PC-9 (cell line): ENCODE results near the gene RUBCN. TPM values are rescaled to one million over a fixed set of nuclear protein-coding genes. Genes with fewer than 3 reads are reported as not detected.
A peak's percentile ranks its signal among the peaks of the same experiment; 100 is the strongest.

Experiments used
- BruUV-seq: library from RNA; stranded (reverse); fragments of 400-500 nt; replicated peaks from 2 replicates; lab custom pipeline; 2021; lab: Mats Ljungman, UMichigan
- CTCF ChIA-PET: fragments of 300-600 bp; sonication (Branson Sonifier 250); formaldehyde crosslinking; loops from one replicate; lab custom pipeline; 2022; ENCODE audit warnings: antibody characterized with exemption; lab: Charles Lee
- POLR2A ChIA-PET: fragments of 300-600 bp; sonication (Branson Sonifier 250); formaldehyde crosslinking; loops from one replicate; lab custom pipeline; 2022; ENCODE audit warnings: antibody characterized with exemption; ENCODE audit not compliant: unreplicated experiment; lab: Charles Lee
- DNase-seq, 2 experiments: peaks; one replicate each; pipeline versions ENCODE4 v3.0.0 to v3.0.0-alpha.2; 2015 to 2022; ENCODE audit warnings: mixed read lengths in 1 of 2
- H2AFZ ChIP-seq: fragments of 200-600 bp; sonication (generic); 2 replicates; pipeline ENCODE4 v1.8.1; 2017; ENCODE audit warnings: antibody characterized with exemption
- H3F3A ChIP-seq: fragments of 200-600 bp; sonication (generic); 2 replicates; pipeline ENCODE4 v1.8.1; 2017; ENCODE audit warnings: antibody characterized with exemption, mild to moderate bottlenecking, low read depth; ENCODE audit not compliant: insufficient read depth
- H3K27ac ChIP-seq: fragments of 200-600 bp; sonication (generic); 2 replicates; pipeline ENCODE4 v1.6.1; 2016; ENCODE audit warnings: mixed run types
- H3K27me3 ChIP-seq: fragments of 200-600 bp; sonication (generic); 2 replicates; pipeline ENCODE4 v1.6.1; 2016; ENCODE audit warnings: low read depth, mixed run types; ENCODE audit not compliant: insufficient read depth
- H3K36me3 ChIP-seq: fragments of 200-600 bp; sonication (generic); 2 replicates; pipeline ENCODE4 v1.6.1; 2016; ENCODE audit warnings: low read depth, mixed run types
- H3K4me1 ChIP-seq: fragments of 200-600 bp; sonication (generic); replicated peaks from 2 replicates; pipeline ENCODE4 v1.6.1; 2016; ENCODE audit warnings: mixed run types; ENCODE audit not compliant: insufficient read depth
- H3K4me2 ChIP-seq: fragments of 200-600 bp; sonication (generic); 2 replicates; pipeline ENCODE4 v1.6.1; 2017; ENCODE audit warnings: mixed run types
- H3K4me3 ChIP-seq: fragments of 200-600 bp; sonication (generic); 2 replicates; pipeline ENCODE4 v1.6.1; 2016; ENCODE audit warnings: mixed run types
- H3K79me2 ChIP-seq: fragments of 200-600 bp; sonication (generic); 2 replicates; pipeline ENCODE4 v1.6.1; 2017; ENCODE audit warnings: low read depth, mixed run types
- H3K9me2 ChIP-seq: fragments of 200-600 bp; sonication (generic); 2 replicates; pipeline ENCODE4 v1.8.1; 2017; ENCODE audit warnings: mild to moderate bottlenecking; ENCODE audit not compliant: insufficient read depth
- H3K9me3 ChIP-seq: fragments of 200-600 bp; sonication (generic); 2 replicates; pipeline ENCODE4 v1.8.1; 2016; ENCODE audit warnings: low read depth; ENCODE audit not compliant: insufficient read depth
- H4K20me1 ChIP-seq: fragments of 200-600 bp; sonication (generic); 2 replicates; pipeline ENCODE4 v1.8.1; 2017; ENCODE audit not compliant: insufficient read depth
- EZH2 ChIP-seq: fragments of 200-600 bp; sonication (generic); IDR thresholded peaks from 2 replicates; pipeline ENCODE4 v1.8.0; 2017; ENCODE audit warnings: antibody characterized with exemption, low read depth
- intact Hi-C: fragments of 100-400 bp; cut with micrococcal nuclease; formaldehyde crosslinking; loops from one replicate; pipeline ENCODE4 v1.10.0; 2022; ENCODE audit not compliant: unreplicated experiment
- total RNA-seq: library from RNA; stranded (reverse); gene quantifications from 2 replicates; pipeline ENCODE4 v1.2.3, GENCODE V29; 2021
- TF ChIP-seq, protein P1 (sequence below): fragments of 200-600 bp; sonication (generic); conservative IDR thresholded peaks from 2 replicates; pipeline ENCODE4 v1.6.1; 2017; ENCODE audit warnings: mixed run types, antibody characterized with exemption, mild to moderate bottlenecking, moderate library complexity

The RUBCN gene
- total RNA-seq, 1 experiment from 2014 or later: 34.2 TPM

- no peak overlapping the region for H2AFZ ChIP-seq
- DNase-seq: no peak
- no peaks in the 10 kb centered on the region for H3K79me2 ChIP-seq
- no peaks in the 10 kb centered on the region for H3K4me1 ChIP-seq
- CTCF ChIA-PET: interaction anchor here (1.5 kb wide), 1 partner anchor 119 kb away, joined by 3 read pairs; no protein-coding TSS in a partner anchor
- BruUV-seq: no TSS peak
- no peaks in the 10 kb centered on the region for H3K36me3 ChIP-seq
- no peaks in the 10 kb centered on the region for H3F3A ChIP-seq
- no peaks in the 10 kb centered on the region for H3K9me2 ChIP-seq
- H3K4me3 ChIP-seq: no peak overlapping the region
- H3K27me3 ChIP-seq: no peaks in the 10 kb centered on the region
- TF ChIP-seq EZH2: no peak
- TF ChIP-seq, protein P1, sequence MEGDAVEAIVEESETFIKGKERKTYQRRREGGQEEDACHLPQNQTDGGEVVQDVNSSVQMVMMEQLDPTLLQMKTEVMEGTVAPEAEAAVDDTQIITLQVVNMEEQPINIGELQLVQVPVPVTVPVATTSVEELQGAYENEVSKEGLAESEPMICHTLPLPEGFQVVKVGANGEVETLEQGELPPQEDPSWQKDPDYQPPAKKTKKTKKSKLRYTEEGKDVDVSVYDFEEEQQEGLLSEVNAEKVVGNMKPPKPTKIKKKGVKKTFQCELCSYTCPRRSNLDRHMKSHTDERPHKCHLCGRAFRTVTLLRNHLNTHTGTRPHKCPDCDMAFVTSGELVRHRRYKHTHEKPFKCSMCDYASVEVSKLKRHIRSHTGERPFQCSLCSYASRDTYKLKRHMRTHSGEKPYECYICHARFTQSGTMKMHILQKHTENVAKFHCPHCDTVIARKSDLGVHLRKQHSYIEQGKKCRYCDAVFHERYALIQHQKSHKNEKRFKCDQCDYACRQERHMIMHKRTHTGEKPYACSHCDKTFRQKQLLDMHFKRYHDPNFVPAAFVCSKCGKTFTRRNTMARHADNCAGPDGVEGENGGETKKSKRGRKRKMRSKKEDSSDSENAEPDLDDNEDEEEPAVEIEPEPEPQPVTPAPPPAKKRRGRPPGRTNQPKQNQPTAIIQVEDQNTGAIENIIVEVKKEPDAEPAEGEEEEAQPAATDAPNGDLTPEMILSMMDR: no peak
- POLR2A ChIA-PET: interaction anchor here (0.6 kb wide), 1 partner anchor 10 kb away, joined by 12 read pairs; no protein-coding TSS in a partner anchor
- intact Hi-C loops: no loop called here
- H4K20me1 ChIP-seq: no peaks in the 10 kb centered on the region
- H3K4me2 ChIP-seq: no peak overlapping the region
- H3K27ac ChIP-seq: no peak overlapping the region
- H3K9me3 ChIP-seq: no peaks in the 10 kb centered on the region
These were observed 61.8 kb downstream of the RUBCN start for GRCh38 chr3:197674741-197675562.

DNA sequence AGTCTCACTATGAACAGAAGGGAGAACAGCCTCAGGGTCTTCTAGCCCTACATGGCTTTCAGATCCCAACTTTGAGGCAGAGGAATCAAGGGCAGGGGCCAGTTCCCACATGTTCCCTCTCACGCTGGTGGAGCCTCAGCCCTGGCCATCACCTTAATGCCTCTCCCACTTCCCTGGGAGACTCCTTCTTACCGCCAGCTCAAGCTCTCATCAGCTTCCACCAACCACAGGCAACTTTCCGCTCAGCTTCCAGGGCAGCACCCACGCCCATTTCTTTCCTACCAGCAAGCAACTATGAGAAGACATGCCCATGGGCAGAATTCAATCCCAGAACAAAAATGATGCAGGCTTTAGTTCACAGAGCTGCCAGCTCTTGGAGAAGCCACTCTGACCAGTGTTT lies 63.5 kb downstream of the RUBCN start:
- CTCF ChIA-PET: interaction anchor here (0.6 to 1.5 kb wide), 2 partner anchors 121 to 416 kb away, joined by 3 read pairs; no protein-coding TSS in a partner anchor
- Histone ChIP-seq H3K4me3 (no peak overlapping the region), H3K27ac (no peak overlapping the region), H3K4me1 (no peaks in the 10 kb centered on the region), H4K20me1 (no peaks in the 10 kb centered on the region), H2AFZ (no peak overlapping the region), H3K9me2 (no peaks in the 10 kb centered on the region), H3K36me3 (no peaks in the 10 kb centered on the region), H3F3A (no peaks in the 10 kb centered on the region), H3K27me3 (no peaks in the 10 kb centered on the region), H3K4me2 (no peak overlapping the region), H3K9me3 (no peaks in the 10 kb centered on the region), H3K79me2 (no peaks in the 10 kb centered on the region)
- intact Hi-C loops: no loop called here
- POLR2A ChIA-PET: interaction anchor here (0.5 to 0.6 kb wide), 2 partner anchors 12 to 1189 kb away, joined by 3 to 4 read pairs; no protein-coding TSS in a partner anchor
- DNase-seq: peak in 1 of 2 experiments; percentile 8
- BruUV-seq: TSS peak; percentile 14
- no peak for TF ChIP-seq EZH2
- TF ChIP-seq, protein P1: no peak

DNA sequence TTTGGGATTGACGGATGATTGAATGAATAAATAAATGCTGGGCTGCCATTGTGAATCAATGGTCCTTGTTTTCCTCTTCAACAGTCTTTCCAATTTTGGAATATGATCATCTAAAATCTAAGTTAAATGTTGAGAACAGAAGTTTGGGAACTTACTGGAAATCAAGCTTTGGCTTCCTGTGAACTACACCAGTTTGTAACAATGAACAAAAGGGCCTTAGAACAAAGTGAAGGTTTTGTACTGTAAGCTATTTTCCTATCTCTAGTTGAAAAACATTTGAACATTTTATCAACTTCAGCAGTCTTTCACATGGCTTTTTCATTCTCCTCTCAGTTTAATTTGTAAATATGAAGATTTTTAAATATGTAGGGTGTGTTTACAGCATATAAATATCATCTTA lies 66.3 kb downstream of the RUBCN start:
- intact Hi-C loops: no loop called here
- peak in 1 of 2 experiments; percentile 17 for DNase-seq
- no peak overlapping the region for H3K4me3 ChIP-seq
- no peaks in the 10 kb centered on the region for H3F3A ChIP-seq
- H2AFZ ChIP-seq: no peak overlapping the region
- ChIA-PET CTCF (no interaction called here), POLR2A (no interaction called here)
- no TSS peak for BruUV-seq
- no peaks in the 10 kb centered on the region for H3K27me3 ChIP-seq
- H3K27ac ChIP-seq: no peak overlapping the region
- H3K9me3 ChIP-seq: no peaks in the 10 kb centered on the region
- no peak for TF ChIP-seq EZH2
- TF ChIP-seq, protein P1: no peak
- no peaks in the 10 kb centered on the region for H3K36me3 ChIP-seq
- no peak overlapping the region for H3K4me2 ChIP-seq
- no peaks in the 10 kb centered on the region; the same call in 1 of the 2 replicates for H4K20me1 ChIP-seq
- no peaks in the 10 kb centered on the region for H3K79me2 ChIP-seq
- H3K9me2 ChIP-seq: no peaks in the 10 kb centered on the region
- H3K4me1 ChIP-seq: no peaks in the 10 kb centered on the region
